Ammon's horn (tissue), 1 donor: ENCODE measurements around the gene RAP1GAP.

Experiments
- DNase-seq: peaks from one replicate; pipeline ENCODE4 v3.0.0-alpha.2; 2016; ENCODE audit warnings: low spot score

Gene RAP1GAP

GRCh38 chr1:21662426-21663247 is 6.5 kb downstream of the RAP1GAP start:
- no peak for DNase-seq

- no peak for DNase-seq
Observed at GRCh38 chr1:21661886-21662285, 7.3 kb downstream of the RAP1GAP start.

GRCh38 chr1:21659924-21660326 is 9.2 kb downstream of the RAP1GAP start:
- no peak for DNase-seq

- DNase-seq, result peak; percentile 72
Observed at GRCh38 chr1:21659099-21659923, 9.8 kb downstream of the RAP1GAP start.

GRCh38 chr1:21657456-21658190 is 11.5 kb downstream of the RAP1GAP start:
- no peak for DNase-seq

GRCh38 chr1:21655748-21656147 is 13.4 kb downstream of the RAP1GAP start:
- no peak for DNase-seq

- no peak for DNase-seq
Observed at GRCh38 chr1:21655259-21655658, 13.9 kb downstream of the RAP1GAP start.

- no peak for DNase-seq
Observed at GRCh38 chr1:21654209-21654608, 14.9 kb downstream of the RAP1GAP start.

GRCh38 chr1:21653744-21654100 is 15.4 kb downstream of the RAP1GAP start:
- DNase-seq, result peak; percentile 89

GRCh38 chr1:21652937-21653743 is 16.0 kb downstream of the RAP1GAP start:
- no peak for DNase-seq

GRCh38 chr1:21652101-21652936 is 16.8 kb downstream of the RAP1GAP start:
- no peak for DNase-seq

- DNase-seq, result peak; percentile 65
Observed at GRCh38 chr1:21651214-21652042, 17.7 kb downstream of the RAP1GAP start.

- DNase-seq, result no peak
Observed at GRCh38 chr1:21650400-21650799, 18.8 kb downstream of the RAP1GAP start.

- DNase-seq, result no peak
Observed at GRCh38 chr1:21649315-21649714, 19.8 kb downstream of the RAP1GAP start.

GRCh38 chr1:21648791-21649190 is 20.4 kb downstream of the RAP1GAP start:
- DNase-seq, result no peak

GRCh38 chr1:21648352-21648730 is 20.8 kb downstream of the RAP1GAP start:
- DNase-seq, result no peak

GRCh38 chr1:21647431-21648351 is 21.5 kb downstream of the RAP1GAP start:
- DNase-seq, result no peak

GRCh38 chr1:21645550-21645949 is 23.6 kb downstream of the RAP1GAP start:
- DNase-seq, result peak; percentile 61

- DNase-seq, result no peak
Observed at GRCh38 chr1:21644906-21645305, 24.3 kb downstream of the RAP1GAP start.
